ENCODE results near the gene YKT6.

DNA sequence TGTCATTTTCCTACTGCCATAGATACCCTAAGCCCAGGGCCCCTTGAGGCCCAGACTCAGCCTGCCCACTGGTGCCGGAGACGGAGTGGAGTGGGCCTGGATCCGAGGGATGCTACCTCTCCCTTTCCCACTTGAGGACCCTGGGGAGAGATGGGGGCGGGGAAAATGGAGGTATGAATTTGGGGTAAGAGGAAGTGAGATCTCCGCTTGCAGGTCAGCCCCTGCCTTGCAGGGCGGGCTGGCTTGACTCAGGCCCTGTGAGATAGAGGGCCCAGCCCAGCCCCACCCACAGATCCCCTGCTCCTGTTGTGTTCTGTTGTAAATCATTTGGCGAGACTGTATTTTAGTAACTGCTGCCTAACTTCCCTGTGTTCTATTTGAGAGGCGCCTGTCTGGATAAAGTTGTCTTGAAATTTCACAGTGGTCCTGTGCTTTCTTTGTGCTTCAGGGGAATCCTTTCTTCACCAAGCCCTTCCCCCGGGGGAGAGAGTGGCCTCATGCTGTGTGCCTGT is 13.2 kb downstream of the YKT6 start:
- TF ChIP-seq, protein P1, sequence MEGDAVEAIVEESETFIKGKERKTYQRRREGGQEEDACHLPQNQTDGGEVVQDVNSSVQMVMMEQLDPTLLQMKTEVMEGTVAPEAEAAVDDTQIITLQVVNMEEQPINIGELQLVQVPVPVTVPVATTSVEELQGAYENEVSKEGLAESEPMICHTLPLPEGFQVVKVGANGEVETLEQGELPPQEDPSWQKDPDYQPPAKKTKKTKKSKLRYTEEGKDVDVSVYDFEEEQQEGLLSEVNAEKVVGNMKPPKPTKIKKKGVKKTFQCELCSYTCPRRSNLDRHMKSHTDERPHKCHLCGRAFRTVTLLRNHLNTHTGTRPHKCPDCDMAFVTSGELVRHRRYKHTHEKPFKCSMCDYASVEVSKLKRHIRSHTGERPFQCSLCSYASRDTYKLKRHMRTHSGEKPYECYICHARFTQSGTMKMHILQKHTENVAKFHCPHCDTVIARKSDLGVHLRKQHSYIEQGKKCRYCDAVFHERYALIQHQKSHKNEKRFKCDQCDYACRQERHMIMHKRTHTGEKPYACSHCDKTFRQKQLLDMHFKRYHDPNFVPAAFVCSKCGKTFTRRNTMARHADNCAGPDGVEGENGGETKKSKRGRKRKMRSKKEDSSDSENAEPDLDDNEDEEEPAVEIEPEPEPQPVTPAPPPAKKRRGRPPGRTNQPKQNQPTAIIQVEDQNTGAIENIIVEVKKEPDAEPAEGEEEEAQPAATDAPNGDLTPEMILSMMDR (IDR thresholded peaks at IDR 0.05) = no peak
- no peak for TF ChIP-seq POLR2A (IDR thresholded peaks at IDR 0.05)
- no peak for TF ChIP-seq EP300 (IDR thresholded peaks at IDR 0.05)

Measured in tibial nerve (tissue), 4 donors.